ENCODE results near the gene HELQ.
A peak's percentile ranks its signal among the peaks of the same experiment; 100 is the strongest.
"Not testable (repeated sequence)": the region's sequence is repeated elsewhere in the genome, so short reads cannot be mapped to it uniquely, and the experiment has no call there.

HELQ gene

GRCh38 chr4:83455281-83456183, at the start of gene HELQ, which contains the start of gene MRPS18C:
TSS of gene HELQ (minus strand) at chr4:83455823. CDS start at chr4:83455693, 130 bp downstream.
TSS of gene MRPS18C (plus strand) at chr4:83456058. CDS start at chr4:83456078, 20 bp downstream.
- peak; percentile 98 for DNase-seq

- peak; percentile 3 for DNase-seq
Measured at GRCh38 chr4:83504996-83505395, 49.4 kb upstream of the HELQ start.

GRCh38 chr4:83504503-83504902, 48.9 kb upstream of the HELQ start:
- DNase-seq, result no peak

- DNase-seq, result peak; percentile 19
Measured at GRCh38 chr4:83503974-83504373, 48.4 kb upstream of the HELQ start.

GRCh38 chr4:83501671-83502070, 46.0 kb upstream of the HELQ start:
- DNase-seq, result not testable (repeated sequence)

GRCh38 chr4:83498187-83498586, 42.6 kb upstream of the HELQ start:
- no peak for DNase-seq

GRCh38 chr4:83496085-83496917, 40.7 kb upstream of the HELQ start:
- not testable (repeated sequence) for DNase-seq

- DNase-seq, result no peak
Measured at GRCh38 chr4:83490876-83491450, 35.3 kb upstream of the HELQ start.

GRCh38 chr4:83489711-83490326, 34.2 kb upstream of the HELQ start:
- no peak for DNase-seq

- DNase-seq, result no peak
Measured at GRCh38 chr4:83486457-83487129, 31.0 kb upstream of the HELQ start.

- peak; percentile 93 for DNase-seq
Measured at GRCh38 chr4:83484500-83485461, 29.2 kb upstream of the HELQ start, which contains the start of gene ABRAXAS1. TSS of gene ABRAXAS1 (minus strand) at chr4:83485100. CDS start at chr4:83485072, 28 bp downstream.

- DNase-seq, result no peak
Measured at GRCh38 chr4:83473966-83474365, 18.3 kb upstream of the HELQ start.

- no peak for DNase-seq
Measured at GRCh38 chr4:83473423-83473822, 17.8 kb upstream of the HELQ start.

- no peak for DNase-seq
Measured at GRCh38 chr4:83456184-83456501, 520 bp upstream of the HELQ start.

- no peak for DNase-seq
Measured at GRCh38 chr4:83454686-83455085, 937 bp downstream of the HELQ start.

GRCh38 chr4:83449009-83449408, 6.6 kb downstream of the HELQ start:
- DNase-seq, result no peak

GRCh38 chr4:83440899-83441298, 14.7 kb downstream of the HELQ start:
- no peak for DNase-seq

- DNase-seq, result no peak
Measured at GRCh38 chr4:83440148-83440814, 15.3 kb downstream of the HELQ start.

- no peak for DNase-seq
Measured at GRCh38 chr4:83438719-83439118, 16.9 kb downstream of the HELQ start.

GRCh38 chr4:83436680-83437079, 18.9 kb downstream of the HELQ start:
- no peak for DNase-seq
